Measurements from ENCODE around the gene DUSP5. TPM values are rescaled to one million over a fixed set of nuclear protein-coding genes. Genes with fewer than 3 reads are reported as not detected.

DUSP5 gene
- total RNA-seq, 1 experiment from 2014 or later, result 30.1 TPM

GRCh38 chr10:110474826-110475225 lies 22.9 kb upstream of the DUSP5 start:
- DNase-seq (ENCODE audit: low read depth, low spot score) (no peak), ATAC-seq (no peak)
- H3K4me3 ChIP-seq (ENCODE audit: low read depth in 2 of 2, low read length in 2 of 2), result no peak overlapping the region
- no peaks in the 10 kb centered on the region for H3K27me3 ChIP-seq (ENCODE audit: control insufficient read depth, insufficient read depth, low read length)
- TF ChIP-seq SIN3A (IDR thresholded peaks at IDR 0.05; ENCODE audit: borderline replicate concordance, insufficient read depth, low read depth, low read length) (no peak), CTCF (IDR thresholded peaks at IDR 0.05) (no peak), REST (IDR thresholded peaks at IDR 0.05; ENCODE audit: insufficient read depth in 1 of 2, low read depth in 2 of 2, low read length in 1 of 2) (no peak), POLR2AphosphoS5 (IDR thresholded peaks at IDR 0.05; ENCODE audit: low read depth, low read length) (no peak), TCF7L2 (IDR thresholded peaks at IDR 0.05; ENCODE audit: low read depth, low read length) (no peak)
- H3K4me1 ChIP-seq (ENCODE audit: control insufficient read depth, insufficient read depth, low read length), result no peaks in the 10 kb centered on the region
- POLR2A ChIA-PET, result no interaction called here
- no peaks in the 10 kb centered on the region for H3K36me3 ChIP-seq (ENCODE audit: control insufficient read depth, insufficient read depth, low read length)
- H3K9me3 ChIP-seq (ENCODE audit: control insufficient read depth, insufficient read depth, low read depth, low read length), result no peaks in the 10 kb centered on the region
- in situ Hi-C loops (cut with HindIII; ENCODE audit: low pct_unique_long_range_greater_than_20kb, low sequenced_read_pairs), result no loop called here
- BruUV-seq (replicated peaks), result no TSS peak
- CTCF ChIA-PET, result no interaction called here
- H3K27ac ChIP-seq (ENCODE audit: low read length), result no peak overlapping the region
- intact Hi-C loops (cut with micrococcal nuclease; ENCODE audit: unreplicated experiment), result no loop called here

GRCh38 chr10:110475722-110476515 lies 21.8 kb upstream of the DUSP5 start:
- intact Hi-C loops (cut with micrococcal nuclease; ENCODE audit: unreplicated experiment) (no loop called here), in situ Hi-C loops (cut with HindIII; ENCODE audit: low pct_unique_long_range_greater_than_20kb, low sequenced_read_pairs) (no loop called here)
- H3K27me3 ChIP-seq (ENCODE audit: control insufficient read depth, insufficient read depth, low read length), result no peaks in the 10 kb centered on the region
- no peaks in the 10 kb centered on the region for H3K36me3 ChIP-seq (ENCODE audit: control insufficient read depth, insufficient read depth, low read length)
- no peak overlapping the region for H3K27ac ChIP-seq (ENCODE audit: low read length)
- no peak for TF ChIP-seq REST (IDR thresholded peaks at IDR 0.05; ENCODE audit: insufficient read depth in 1 of 2, low read depth in 2 of 2, low read length in 1 of 2)
- no peak for TF ChIP-seq SIN3A (IDR thresholded peaks at IDR 0.05; ENCODE audit: borderline replicate concordance, insufficient read depth, low read depth, low read length)
- TF ChIP-seq CTCF (IDR thresholded peaks at IDR 0.05), result no peak
- no peak for TF ChIP-seq TCF7L2 (IDR thresholded peaks at IDR 0.05; ENCODE audit: low read depth, low read length)
- no peak for TF ChIP-seq POLR2AphosphoS5 (IDR thresholded peaks at IDR 0.05; ENCODE audit: low read depth, low read length)
- POLR2A ChIA-PET, result no interaction called here
- CTCF ChIA-PET, result no interaction called here
- no TSS peak for BruUV-seq (replicated peaks)
- DNase-seq (ENCODE audit: low read depth, low spot score), result no peak
- no peaks in the 10 kb centered on the region for H3K4me1 ChIP-seq (ENCODE audit: control insufficient read depth, insufficient read depth, low read length)
- no peak overlapping the region for H3K4me3 ChIP-seq (ENCODE audit: low read depth in 2 of 2, low read length in 2 of 2)
- no peaks in the 10 kb centered on the region for H3K9me3 ChIP-seq (ENCODE audit: control insufficient read depth, insufficient read depth, low read depth, low read length)
- ATAC-seq, result no peak
